Esophagus squamous epithelium (tissue), 5 donors: ENCODE results near the gene IL18. TPM values are rescaled to one million over a fixed set of nuclear protein-coding genes. Genes with fewer than 3 reads are reported as not detected.

Experiments used
- DNase-seq: peaks from one replicate; lab custom pipeline; 2025; lab: John Stamatoyannopoulos, UW
- H3K27ac ChIP-seq, 4 donors: fragments of 200-600 bp; sonication (generic); one replicate each; pipeline ENCODE4 v1.5.1; 2016 to 2019; ENCODE audit warnings: mild to moderate bottlenecking in 1 of 4
- H3K27me3 ChIP-seq, 4 donors: fragments of 200-600 bp; sonication (generic); 1 replicate in 3 of 4; 2 replicates in 1 of 4; pipeline versions ENCODE4 v1.5.1 to v1.6.0; 2017 to 2021; ENCODE audit warnings: antibody characterized with exemption in 1 of 4
- H3K36me3 ChIP-seq, 3 donors: fragments of 200-600 bp; sonication (generic); one replicate each; pipeline ENCODE4 v1.5.1; 2016 to 2019
- H3K4me1 ChIP-seq, 3 donors: fragments of 200-600 bp; sonication (generic); one replicate each; pipeline ENCODE4 v1.5.1; 2017 to 2019
- H3K4me3 ChIP-seq, 4 donors: fragments of 200-600 bp; sonication (generic); 1 replicate in 3 of 4; 2 replicates in 1 of 4; pipeline ENCODE4 v1.5.1; 2016 to 2019; ENCODE audit warnings: mild to moderate bottlenecking in 2 of 4, moderate library complexity in 1 of 4
- H3K9me3 ChIP-seq, 3 donors: fragments of 200-600 bp; sonication (generic); one replicate each; pipeline ENCODE4 v1.5.1; 2016 to 2019
- POLR2A ChIP-seq, 4 donors: fragments of 450-650 bp; IDR thresholded peaks; one replicate each; pipeline ENCODE4 v1.6.1; 2017; ENCODE audit warnings: antibody characterized with exemption in 4 of 4, mild to moderate bottlenecking in 4 of 4, moderate library complexity in 3 of 4
- WGBS, 2 donors: methylation state at CpG; one replicate each; pipeline ENCODE4 v1.1.5; 2018; 5-methylcytosine and 5-hydroxymethylcytosine counted together
- intact Hi-C: fragments of 100-400 bp; cut with DNase I; formaldehyde crosslinking; loops from one replicate; pipeline ENCODE4 v1.15.0; 2022
- total RNA-seq, 4 donors: library from RNA; depleted of rRNA; stranded (reverse); fragments of >200 nt; gene quantifications; one replicate each; pipeline ENCODE4 v1.1.0, GENCODE V29; 2016
- TF ChIP-seq, protein P1 (sequence below), 6 experiments: fragments of 450-650 bp in 4 of 6; fragments of 200-600 bp in 2 of 6; sonication (generic) in 2 of 6; IDR thresholded peaks; one replicate each; pipeline ENCODE4 v1.5.1; 2016 to 2019; ENCODE audit warnings: antibody characterized with exemption in 6 of 6, mild to moderate bottlenecking in 4 of 6, moderate library complexity in 4 of 6
- donor health status: DM: yes; HTN: yes; CAD: no.

Gene IL18
- total RNA-seq, 4 donors from 2014 or later = 43.7 to 125 (median 98.3) TPM

DNA sequence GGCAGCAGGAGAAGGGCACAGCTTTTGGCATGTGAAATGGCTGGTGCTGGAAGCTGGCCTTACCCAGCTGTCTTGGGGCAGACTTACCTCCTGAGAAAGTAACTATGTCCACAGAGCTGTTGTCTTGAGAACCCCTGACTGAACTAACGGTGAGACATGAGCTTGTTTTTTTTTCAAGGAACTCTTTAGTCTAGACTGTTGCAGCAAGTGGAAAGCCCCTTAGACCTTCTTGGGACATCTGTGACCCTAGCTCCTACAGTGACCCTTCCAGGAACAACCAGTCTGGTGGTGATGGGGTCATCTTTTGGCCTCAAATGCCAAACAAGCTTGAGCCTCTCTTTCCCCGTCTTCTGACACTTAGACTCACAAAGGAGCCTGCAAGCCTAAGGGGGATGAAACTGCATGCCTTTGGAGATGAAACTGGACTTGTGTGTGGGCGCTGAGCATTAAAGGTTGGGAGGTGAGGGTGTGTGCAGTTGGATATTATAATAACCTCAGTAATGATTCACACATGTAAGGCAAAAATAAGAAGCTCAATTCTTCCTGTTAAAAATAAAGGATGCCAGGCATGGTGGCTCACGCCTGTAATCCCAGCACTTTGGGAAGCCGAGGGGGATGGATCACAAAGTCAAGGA is 41.8 kb downstream of the IL18 start:
- Histone ChIP-seq H3K4me3 (no peak overlapping the region), H3K9me3 (no peaks in the 10 kb centered on the region), H3K27me3 (no peaks in the 10 kb centered on the region), H3K4me1 (peaks cover 0 to 39% (median 3%) of the 10 kb centered on the region in 3 donors), H3K36me3 (no peaks in the 10 kb centered on the region), H3K27ac (peak overlapping the region in 3 of 4 donors; percentile 80 to 88 (median 86))
- intact Hi-C loops = no loop called here
- TF ChIP-seq, protein P1, sequence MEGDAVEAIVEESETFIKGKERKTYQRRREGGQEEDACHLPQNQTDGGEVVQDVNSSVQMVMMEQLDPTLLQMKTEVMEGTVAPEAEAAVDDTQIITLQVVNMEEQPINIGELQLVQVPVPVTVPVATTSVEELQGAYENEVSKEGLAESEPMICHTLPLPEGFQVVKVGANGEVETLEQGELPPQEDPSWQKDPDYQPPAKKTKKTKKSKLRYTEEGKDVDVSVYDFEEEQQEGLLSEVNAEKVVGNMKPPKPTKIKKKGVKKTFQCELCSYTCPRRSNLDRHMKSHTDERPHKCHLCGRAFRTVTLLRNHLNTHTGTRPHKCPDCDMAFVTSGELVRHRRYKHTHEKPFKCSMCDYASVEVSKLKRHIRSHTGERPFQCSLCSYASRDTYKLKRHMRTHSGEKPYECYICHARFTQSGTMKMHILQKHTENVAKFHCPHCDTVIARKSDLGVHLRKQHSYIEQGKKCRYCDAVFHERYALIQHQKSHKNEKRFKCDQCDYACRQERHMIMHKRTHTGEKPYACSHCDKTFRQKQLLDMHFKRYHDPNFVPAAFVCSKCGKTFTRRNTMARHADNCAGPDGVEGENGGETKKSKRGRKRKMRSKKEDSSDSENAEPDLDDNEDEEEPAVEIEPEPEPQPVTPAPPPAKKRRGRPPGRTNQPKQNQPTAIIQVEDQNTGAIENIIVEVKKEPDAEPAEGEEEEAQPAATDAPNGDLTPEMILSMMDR (IDR thresholded peaks at IDR 0.05) = no peak
- no peak for TF ChIP-seq POLR2A (IDR thresholded peaks at IDR 0.05)
- WGBS, 2 donors = 64 to 75% methylated on average over 3 to 4 of the region's 5 CpGs
- no peak for DNase-seq

DNA sequence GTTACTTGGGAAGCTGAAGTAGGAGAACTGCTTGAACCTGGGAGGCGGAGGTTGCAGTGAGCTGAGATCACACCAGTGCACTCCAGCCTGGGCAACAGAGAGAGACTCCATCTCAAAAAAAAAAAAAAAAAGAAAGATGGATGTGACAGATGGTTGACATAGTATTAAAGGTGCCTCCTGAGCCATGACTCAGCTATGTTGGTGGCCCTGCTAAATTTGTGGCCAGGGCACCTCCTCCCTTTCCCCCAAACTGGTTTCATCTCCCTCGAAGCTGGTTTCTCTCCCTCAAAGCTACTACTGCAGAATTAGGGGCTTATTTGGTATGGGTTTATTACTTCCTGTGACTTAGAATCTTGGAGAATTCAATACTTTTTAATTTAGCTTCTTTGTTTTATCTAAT is 45.7 kb downstream of the IL18 start:
- DNase-seq = no peak
- Histone ChIP-seq H3K27me3 (no peaks in the 10 kb centered on the region), H3K9me3 (no peaks in the 10 kb centered on the region), H3K4me1 (peaks cover 0 to 44% (median 3%) of the 10 kb centered on the region in 3 donors), H3K27ac (no peak overlapping the region), H3K36me3 (no peaks in the 10 kb centered on the region), H3K4me3 (no peak overlapping the region)
- no peak for TF ChIP-seq POLR2A (IDR thresholded peaks at IDR 0.05)
- TF ChIP-seq, protein P1 (IDR thresholded peaks at IDR 0.05) = no peak
- WGBS, 2 donors = 75 to 79% methylated on average over 2 of the region's 2 CpGs
- intact Hi-C loops = loop anchor here (10.0 kb wide), 1 partner anchor 57 kb away; the partner anchor contains the start of gene BCO2

DNA sequence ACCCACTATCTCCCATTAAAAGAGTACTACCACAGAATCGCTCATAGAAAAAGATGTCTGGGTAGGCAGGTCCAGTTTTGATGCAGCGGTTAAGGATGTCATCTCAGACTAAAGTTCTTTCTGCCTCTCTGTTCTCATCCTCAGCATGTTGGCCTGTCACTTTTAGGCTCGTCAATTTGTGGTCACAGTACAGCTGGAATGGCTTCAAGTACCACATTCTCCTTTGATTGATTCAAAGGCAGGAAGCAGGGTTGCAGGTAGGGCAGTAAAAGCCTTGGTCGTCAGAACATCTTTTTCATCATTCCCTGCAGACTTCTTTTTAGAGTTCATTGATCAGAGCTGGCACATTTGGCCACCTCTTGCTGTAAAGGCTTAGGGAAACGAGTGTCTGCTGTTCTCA is 48.5 kb downstream of the IL18 start:
- no peak overlapping the region for H3K4me3 ChIP-seq
- intact Hi-C loops = loop anchor here (10.0 kb wide), 1 partner anchor 59 kb away; the partner anchor contains the start of gene BCO2
- H3K9me3 ChIP-seq = no peaks in the 10 kb centered on the region
- H3K27me3 ChIP-seq = no peaks in the 10 kb centered on the region
- H3K27ac ChIP-seq = no peak overlapping the region
- DNase-seq = no peak
- H3K4me1 ChIP-seq = peaks cover 0 to 18% (median 3%) of the 10 kb centered on the region in 3 donors
- 70 to 74% methylated on average over 5 of the region's 5 CpGs for WGBS, 2 donors
- H3K36me3 ChIP-seq = no peaks in the 10 kb centered on the region
- no peak for TF ChIP-seq POLR2A (IDR thresholded peaks at IDR 0.05)
- TF ChIP-seq, protein P1 (IDR thresholded peaks at IDR 0.05) = no peak

DNA sequence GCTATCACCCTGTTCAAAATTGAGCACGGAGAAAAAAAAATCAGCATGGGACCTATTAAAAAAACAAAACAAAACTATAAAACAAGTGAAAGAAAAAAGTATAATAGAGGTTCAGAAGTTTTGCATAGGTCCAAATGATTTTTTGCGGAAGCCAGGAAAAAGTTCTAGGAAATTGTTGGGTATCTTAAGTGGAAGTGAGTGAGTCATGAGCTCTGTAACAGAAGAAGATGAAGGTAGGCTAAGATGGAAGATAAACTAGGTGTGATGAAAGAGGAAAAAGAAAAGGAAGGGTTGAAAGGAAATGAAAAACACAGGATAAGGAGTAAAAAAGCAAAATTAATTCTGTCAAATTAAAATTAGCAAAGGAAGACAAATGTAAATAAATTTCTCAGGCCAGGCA is 49.4 kb downstream of the IL18 start:
- Histone ChIP-seq H3K4me1 (peaks cover 0 to 9% (median 0%) of the 10 kb centered on the region in 3 donors), H3K9me3 (no peaks in the 10 kb centered on the region), H3K27ac (no peak overlapping the region), H3K27me3 (no peaks in the 10 kb centered on the region), H3K4me3 (no peak overlapping the region), H3K36me3 (no peaks in the 10 kb centered on the region)
- intact Hi-C loops = loop anchor here (10.0 kb wide), 1 partner anchor 60 kb away; the partner anchor contains the start of gene BCO2
- TF ChIP-seq, protein P1 (IDR thresholded peaks at IDR 0.05) = no peak
- TF ChIP-seq POLR2A (IDR thresholded peaks at IDR 0.05) = no peak
- no peak for DNase-seq
- WGBS, 2 donors = 84 to 97% methylated on average over 2 of the region's 2 CpGs
